ENCODE data around the gene CREBBP.

Gene CREBBP

GRCh38 chr16:3769013-3769412, 111.5 kb downstream of the CREBBP start:
- no peaks in the 10 kb centered on the region for H3K4me1 ChIP-seq (ENCODE audit: control insufficient read depth in 1 of 2, insufficient read depth in 2 of 2, low read length in 2 of 2)
- WGBS (ENCODE audit: extremely low coverage, insufficient coverage, insufficient read length), result 100% methylated on average over 1 of the region's 12 CpGs
- peaks cover 42 to 54% of the 10 kb centered on the region in 2 experiments for H3K36me3 ChIP-seq (ENCODE audit: control insufficient read depth in 1 of 2, insufficient read depth in 2 of 2, low read length in 2 of 2)
- DNase-seq, result no peak
- H2AFZ ChIP-seq (ENCODE audit: insufficient read depth, low read length, poor library complexity), result no peak overlapping the region
- H3K79me2 ChIP-seq (ENCODE audit: control insufficient read depth, insufficient read depth, low read length, poor library complexity), result no peaks in the 10 kb centered on the region
- H3K79me1 ChIP-seq (ENCODE audit: low read length), result no peaks in the 10 kb centered on the region
- no peaks in the 10 kb centered on the region for H3K9me3 ChIP-seq (ENCODE audit: insufficient read depth, low read depth, low read length)
- no peak overlapping the region for H3K27ac ChIP-seq (ENCODE audit: low read depth, low read length)
- no peak overlapping the region for H3K4me3 ChIP-seq (ENCODE audit: low read depth, low read length)
- no peak overlapping the region for H4K91ac ChIP-seq (ENCODE audit: low read depth, low read length)
- no peak overlapping the region for H3K4ac ChIP-seq (ENCODE audit: low read depth, low read length)
- no peak overlapping the region for H2BK5ac ChIP-seq (ENCODE audit: low read depth, low read length, poor library complexity)
- no peak overlapping the region for H4K12ac ChIP-seq (ENCODE audit: low read depth, low read length)
- no peak overlapping the region for H2AK5ac ChIP-seq (ENCODE audit: low read length)
- H2BK120ac ChIP-seq (ENCODE audit: insufficient read depth, low read length, poor library complexity), result no peak overlapping the region
- no peak overlapping the region for H3K23ac ChIP-seq (ENCODE audit: low read length)
- H4K8ac ChIP-seq (ENCODE audit: low read depth, low read length), result no peak overlapping the region
- no peaks in the 10 kb centered on the region for H3K27me3 ChIP-seq (ENCODE audit: insufficient read depth, low read length)
- no peak overlapping the region for H3K4me2 ChIP-seq (ENCODE audit: low read length)
- H3K18ac ChIP-seq (ENCODE audit: low read length), result no peak overlapping the region
- no peak overlapping the region for H3K9ac ChIP-seq (ENCODE audit: low read length)
- no peak overlapping the region for H2BK12ac ChIP-seq (ENCODE audit: low read length)
- H3K14ac ChIP-seq (ENCODE audit: low read length), result no peak overlapping the region

GRCh38 chr16:3767333-3767986, 113.1 kb downstream of the CREBBP start:
- WGBS (ENCODE audit: extremely low coverage, insufficient coverage, insufficient read length), result no CpG with 5 or more reads among the region's 9 CpGs
- Histone ChIP-seq H3K79me2 (ENCODE audit: control insufficient read depth, insufficient read depth, low read length, poor library complexity) (no peaks in the 10 kb centered on the region), H4K12ac (ENCODE audit: low read depth, low read length) (no peak overlapping the region)

GRCh38 chr16:3766177-3766576, 114.3 kb downstream of the CREBBP start:
- H2BK5ac ChIP-seq (ENCODE audit: low read depth, low read length, poor library complexity), result no peak overlapping the region

More at GRCh38 chr16:3767333-3767986, 113.1 kb downstream of the CREBBP start:
- no peak overlapping the region for H3K9ac ChIP-seq (ENCODE audit: low read length)
- H2AFZ ChIP-seq (ENCODE audit: insufficient read depth, low read length, poor library complexity), result no peak overlapping the region
- peaks cover 44 to 53% of the 10 kb centered on the region in 2 experiments for H3K36me3 ChIP-seq (ENCODE audit: control insufficient read depth in 1 of 2, insufficient read depth in 2 of 2, low read length in 2 of 2)
- H3K18ac ChIP-seq (ENCODE audit: low read length), result no peak overlapping the region
- no peak overlapping the region for H2BK5ac ChIP-seq (ENCODE audit: low read depth, low read length, poor library complexity)
- H3K23ac ChIP-seq (ENCODE audit: low read length), result no peak overlapping the region
- no peaks in the 10 kb centered on the region for H3K9me3 ChIP-seq (ENCODE audit: insufficient read depth, low read depth, low read length)
- H3K27me3 ChIP-seq (ENCODE audit: insufficient read depth, low read length), result no peaks in the 10 kb centered on the region
- H2BK12ac ChIP-seq (ENCODE audit: low read length), result no peak overlapping the region
- no peaks in the 10 kb centered on the region for H3K4me1 ChIP-seq (ENCODE audit: control insufficient read depth in 1 of 2, insufficient read depth in 2 of 2, low read length in 2 of 2)
- no peak overlapping the region for H3K27ac ChIP-seq (ENCODE audit: low read depth, low read length)
- no peaks in the 10 kb centered on the region for H3K79me1 ChIP-seq (ENCODE audit: low read length)
- H3K4ac ChIP-seq (ENCODE audit: low read depth, low read length), result no peak overlapping the region
- H4K91ac ChIP-seq (ENCODE audit: low read depth, low read length), result no peak overlapping the region
- no peak overlapping the region for H3K4me2 ChIP-seq (ENCODE audit: low read length)
- no peak overlapping the region for H4K8ac ChIP-seq (ENCODE audit: low read depth, low read length)
- H2BK120ac ChIP-seq (ENCODE audit: insufficient read depth, low read length, poor library complexity), result no peak overlapping the region
- no peak for DNase-seq
- H3K4me3 ChIP-seq (ENCODE audit: low read depth, low read length), result no peak overlapping the region
- H2AK5ac ChIP-seq (ENCODE audit: low read length), result no peak overlapping the region
- no peak overlapping the region for H3K14ac ChIP-seq (ENCODE audit: low read length)

GRCh38 chr16:3764409-3764808, 116.1 kb downstream of the CREBBP start:
- no peak overlapping the region for H3K4me3 ChIP-seq (ENCODE audit: low read depth, low read length)
- H3K23ac ChIP-seq (ENCODE audit: low read length), result no peak overlapping the region
- no peaks in the 10 kb centered on the region for H3K79me2 ChIP-seq (ENCODE audit: control insufficient read depth, insufficient read depth, low read length, poor library complexity)
- no CpG with 5 or more reads among the region's 3 CpGs for WGBS (ENCODE audit: extremely low coverage, insufficient coverage, insufficient read length)
- no peak overlapping the region for H2AFZ ChIP-seq (ENCODE audit: insufficient read depth, low read length, poor library complexity)
- no peak overlapping the region for H3K27ac ChIP-seq (ENCODE audit: low read depth, low read length)
- H3K4me1 ChIP-seq (ENCODE audit: control insufficient read depth in 1 of 2, insufficient read depth in 2 of 2, low read length in 2 of 2), result peaks cover 0 to 3% of the 10 kb centered on the region in 2 experiments
- no peak overlapping the region for H3K14ac ChIP-seq (ENCODE audit: low read length)
- no peaks in the 10 kb centered on the region for H3K79me1 ChIP-seq (ENCODE audit: low read length)
- no peak overlapping the region for H3K9ac ChIP-seq (ENCODE audit: low read length)
- H2BK5ac ChIP-seq (ENCODE audit: low read depth, low read length, poor library complexity), result no peak overlapping the region
- H4K12ac ChIP-seq (ENCODE audit: low read depth, low read length), result no peak overlapping the region
- H3K4ac ChIP-seq (ENCODE audit: low read depth, low read length), result no peak overlapping the region
- H2BK120ac ChIP-seq (ENCODE audit: insufficient read depth, low read length, poor library complexity), result no peak overlapping the region
- H3K18ac ChIP-seq (ENCODE audit: low read length), result no peak overlapping the region
- no peak overlapping the region for H4K8ac ChIP-seq (ENCODE audit: low read depth, low read length)
- H3K27me3 ChIP-seq (ENCODE audit: insufficient read depth, low read length), result no peaks in the 10 kb centered on the region
- DNase-seq, result no peak
- peaks cover 42 to 48% of the 10 kb centered on the region in 2 experiments for H3K36me3 ChIP-seq (ENCODE audit: control insufficient read depth in 1 of 2, insufficient read depth in 2 of 2, low read length in 2 of 2)
- no peak overlapping the region for H2BK12ac ChIP-seq (ENCODE audit: low read length)
- no peak overlapping the region for H2AK5ac ChIP-seq (ENCODE audit: low read length)
- H4K91ac ChIP-seq (ENCODE audit: low read depth, low read length), result no peak overlapping the region
- H3K4me2 ChIP-seq (ENCODE audit: low read length), result no peak overlapping the region
- H3K9me3 ChIP-seq (ENCODE audit: insufficient read depth, low read depth, low read length), result no peaks in the 10 kb centered on the region

More at GRCh38 chr16:3766177-3766576, 114.3 kb downstream of the CREBBP start:
- Histone ChIP-seq H3K27me3 (ENCODE audit: insufficient read depth, low read length) (no peaks in the 10 kb centered on the region), H2BK120ac (ENCODE audit: insufficient read depth, low read length, poor library complexity) (no peak overlapping the region), H4K12ac (ENCODE audit: low read depth, low read length) (no peak overlapping the region), H3K18ac (ENCODE audit: low read length) (no peak overlapping the region), H3K4ac (ENCODE audit: low read depth, low read length) (no peak overlapping the region), H2AFZ (ENCODE audit: insufficient read depth, low read length, poor library complexity) (no peak overlapping the region), H3K4me2 (ENCODE audit: low read length) (no peak overlapping the region), H4K91ac (ENCODE audit: low read depth, low read length) (no peak overlapping the region), H3K4me1 (ENCODE audit: control insufficient read depth in 1 of 2, insufficient read depth in 2 of 2, low read length in 2 of 2) (peaks cover 0 to 3% of the 10 kb centered on the region in 2 experiments), H3K9ac (ENCODE audit: low read length) (no peak overlapping the region), H3K27ac (ENCODE audit: low read depth, low read length) (no peak overlapping the region), H4K8ac (ENCODE audit: low read depth, low read length) (no peak overlapping the region), H3K4me3 (ENCODE audit: low read depth, low read length) (no peak overlapping the region), H3K23ac (ENCODE audit: low read length) (no peak overlapping the region), H3K79me1 (ENCODE audit: low read length) (no peaks in the 10 kb centered on the region), H3K79me2 (ENCODE audit: control insufficient read depth, insufficient read depth, low read length, poor library complexity) (no peaks in the 10 kb centered on the region), H2BK12ac (ENCODE audit: low read length) (no peak overlapping the region), H3K9me3 (ENCODE audit: insufficient read depth, low read depth, low read length) (no peaks in the 10 kb centered on the region), H3K14ac (ENCODE audit: low read length) (no peak overlapping the region), H3K36me3 (ENCODE audit: control insufficient read depth in 1 of 2, insufficient read depth in 2 of 2, low read length in 2 of 2) (peaks cover 51 to 54% of the 10 kb centered on the region in 2 experiments), H2AK5ac (ENCODE audit: low read length) (no peak overlapping the region)
- WGBS (ENCODE audit: extremely low coverage, insufficient coverage, insufficient read length), result no CpG with 5 or more reads among the region's 3 CpGs
- DNase-seq, result no peak
